AG04449 (cell line): ENCODE data around the gene PARD6A.

Experiments
- CTCF ChIA-PET: fragments of 350-600 bp; formaldehyde crosslinking; extraction: SDS; loops from one replicate; lab custom pipeline; 2021; ENCODE audit warnings: antibody characterized with exemption; lab: Yijun Ruan, JAX
- POLR2A ChIA-PET: fragments of 400-600, 350-600 bp; formaldehyde crosslinking; extraction: SDS; loops from one replicate; lab custom pipeline; 2020; ENCODE audit warnings: antibody characterized with exemption, inconsistent platforms; lab: Yijun Ruan, JAX
- DNase-seq: peaks from one replicate; pipeline ENCODE4 v3.0.0-alpha.2; 2010; ENCODE audit warnings: low read depth, low spot score
- H3K4me3 ChIP-seq: 2 replicates; pipeline ENCODE4 v1.5.1; 2011; ENCODE audit warnings: low read depth, mild to moderate bottlenecking, control low read depth, low read length
- CTCF ChIP-seq: IDR thresholded peaks from one replicate; pipeline ENCODE4 v1.5.1; 2011; ENCODE audit warnings: mild to moderate bottlenecking, moderate library complexity, low read length, control low read depth, inconsistent platforms; ENCODE audit not compliant: insufficient read depth; ENCODE audit errors: missing control alignments

PARD6A gene

DNA sequence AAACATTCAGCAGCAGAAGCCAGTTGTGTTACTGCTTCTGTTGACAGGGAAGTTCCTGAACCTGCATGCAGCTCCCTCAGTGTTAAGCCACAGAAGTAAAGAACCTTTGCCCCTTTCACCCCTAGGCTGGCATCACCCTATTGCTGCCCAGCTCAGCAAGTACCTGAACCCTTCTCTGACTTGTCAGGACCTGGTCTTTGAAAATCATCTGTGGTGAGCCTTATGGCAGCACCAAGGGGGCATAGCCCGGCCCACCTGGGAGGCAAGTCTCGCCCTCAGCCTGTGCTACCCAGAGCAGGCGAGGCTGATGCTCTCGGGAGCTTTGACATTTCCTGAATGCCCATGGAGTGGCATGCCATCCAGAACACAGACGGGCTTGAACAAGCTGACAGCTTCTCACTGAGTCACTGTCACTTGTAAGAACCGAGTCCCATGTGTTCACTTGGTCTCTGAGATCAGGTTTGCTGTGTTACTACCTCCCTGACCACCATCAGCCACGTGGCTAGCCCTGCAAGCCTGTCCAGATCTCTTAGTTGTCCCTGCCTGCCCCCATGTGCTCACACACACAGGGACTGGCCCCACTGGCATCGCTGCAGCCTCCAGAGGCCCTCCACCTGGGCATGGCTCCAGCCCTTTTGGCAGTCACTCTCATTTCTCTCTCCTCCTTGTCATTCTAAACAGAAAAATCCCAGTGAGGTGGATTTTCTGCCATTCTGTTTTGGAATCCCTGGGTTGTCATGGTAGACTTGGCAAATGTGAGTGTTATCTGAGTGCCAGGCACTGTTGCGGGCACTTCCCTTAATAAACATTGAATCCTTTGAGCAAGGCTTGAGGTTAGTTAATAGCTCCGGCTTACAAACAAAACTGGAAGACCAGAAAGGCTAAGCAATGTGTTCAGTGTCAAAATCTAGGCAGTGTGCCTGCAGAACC is 18.7 kb upstream of the PARD6A start:
- H3K4me3 ChIP-seq: no peak overlapping the region
- CTCF ChIA-PET: interaction anchor here (0.7 to 12.1 kb wide), 12 partner anchors 8 to 122 kb away, joined by 3 to 174 read pairs (median 9); partner anchors contain the start of genes ACD, C16orf86, CTCF and ENKD1
- DNase-seq: no peak
- POLR2A ChIA-PET: interaction anchor here (0.8 kb wide), 1 partner anchor 79 kb away, joined by 3 read pairs; no protein-coding TSS in a partner anchor
- TF ChIP-seq CTCF: no peak

DNA sequence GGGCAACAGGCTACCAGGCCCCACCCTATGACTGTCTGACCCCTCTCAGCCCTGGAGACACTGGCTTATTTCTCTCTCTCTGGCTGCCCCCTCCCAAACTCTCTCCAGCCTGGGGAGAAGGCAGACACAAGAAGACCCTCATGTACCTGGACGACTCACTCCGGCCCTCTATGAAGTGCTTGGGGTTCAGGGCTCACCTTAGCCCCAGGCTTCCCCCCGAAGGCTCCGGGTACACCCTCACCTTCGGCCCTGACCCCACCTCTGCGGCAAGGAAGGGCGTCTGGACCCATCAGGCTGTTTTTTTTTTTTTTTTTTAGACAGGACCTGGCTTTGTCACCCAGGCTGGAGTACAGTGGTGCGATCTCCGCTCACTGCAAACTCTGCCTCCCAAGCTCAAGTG is 16.7 kb upstream of the PARD6A start:
- CTCF ChIA-PET: interaction anchor here (1.0 to 12.1 kb wide), 18 partner anchors 10 to 162 kb away, joined by 3 to 174 read pairs (median 9); partner anchors contain the start of genes ACD, ATP6V0D1, C16orf86 and CTCF
- no peak overlapping the region for H3K4me3 ChIP-seq
- POLR2A ChIA-PET: interaction anchor here (1.0 kb wide), 1 partner anchor 82 kb away, joined by 3 read pairs; the partner anchor contains the start of gene CTCF
- no peak for TF ChIP-seq CTCF
- DNase-seq: no peak

DNA sequence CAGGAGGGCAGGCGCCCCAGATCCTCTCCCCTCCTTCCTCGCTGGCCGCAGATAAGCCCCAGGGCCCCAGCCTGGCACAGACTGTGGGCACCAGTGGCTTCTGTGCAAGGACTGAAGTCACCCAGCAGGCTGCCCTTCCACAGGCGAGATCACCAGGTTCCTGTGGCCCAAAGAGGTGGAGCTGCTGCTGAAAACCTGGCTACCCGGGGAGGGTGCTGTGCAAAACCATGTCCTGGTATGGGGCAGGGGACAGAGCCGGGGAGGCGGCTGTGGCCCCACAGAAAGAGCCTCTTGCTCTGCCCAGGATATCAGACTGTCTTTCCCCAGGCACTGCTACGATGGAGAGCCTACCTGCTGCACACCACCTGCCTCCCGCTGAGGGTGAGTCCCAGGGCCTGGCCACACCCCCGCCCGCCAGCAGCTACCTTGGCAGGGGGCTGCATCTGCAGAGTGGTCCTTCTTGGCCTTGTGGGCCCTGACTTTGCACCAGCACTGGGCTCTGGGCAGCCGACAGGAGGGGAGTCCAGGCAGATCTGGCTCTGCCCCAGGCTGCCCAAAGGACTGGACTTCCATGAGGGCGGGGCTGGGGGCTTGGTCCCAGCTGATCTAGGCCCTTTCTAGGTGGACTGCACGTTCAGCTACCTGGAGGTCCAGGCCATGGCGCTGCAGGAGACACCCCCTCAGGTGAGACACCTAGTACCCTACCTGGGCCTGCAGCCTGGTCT is 15.2 kb upstream of the PARD6A start:
- no peak overlapping the region for H3K4me3 ChIP-seq
- ChIA-PET CTCF (interaction anchor here (0.6 to 12.1 kb wide), 22 partner anchors 9 to 164 kb away, joined by 3 to 174 read pairs (median 6); partner anchors contain the start of genes ACD, ATP6V0D1, C16orf86 and CTCF), POLR2A (no interaction called here)
- DNase-seq: no peak
- no peak for TF ChIP-seq CTCF

GRCh38 chr16:67647111-67647651 is 13.6 kb upstream of the PARD6A start:
- POLR2A ChIA-PET: no interaction called here
- CTCF ChIA-PET: interaction anchor here (1.0 to 12.1 kb wide), 3 partner anchors 85 to 127 kb away, joined by 3 to 174 read pairs (median 148); partner anchors contain the start of gene CTCF
- no peak for TF ChIP-seq CTCF
- DNase-seq: no peak
- no peak overlapping the region for H3K4me3 ChIP-seq

- ChIA-PET POLR2A (no interaction called here), CTCF (interaction anchor here (1.0 to 12.1 kb wide), 3 partner anchors 85 to 127 kb away, joined by 3 to 174 read pairs (median 148); partner anchors contain the start of gene CTCF)
- H3K4me3 ChIP-seq: no peak overlapping the region
- no peak for TF ChIP-seq CTCF
- DNase-seq: no peak
Observed at GRCh38 chr16:67647681-67648080, 13.1 kb upstream of the PARD6A start.
